Uterus (tissue), 4 donors: ENCODE results near the gene FAM180B. TPM values are rescaled to one million over a fixed set of nuclear protein-coding genes. Genes with fewer than 3 reads are reported as not detected.
A peak's percentile ranks its signal among the peaks of the same experiment; 100 is the strongest.
"Not testable (repeated sequence)": the region's sequence is repeated elsewhere in the genome, so short reads cannot be mapped to it uniquely, and the experiment has no call there.

ENCODE experiments used
- DNase-seq, 2 donors: peaks; one replicate each; pipeline ENCODE4 v3.0.0-alpha.2; 2019 to 2020
- H3K27ac ChIP-seq, 2 donors: fragments of 200-600 bp; sonication (generic); 1 replicate in 1 of 2; 2 replicates in 1 of 2; pipeline ENCODE4 v1.5.1; 2016 to 2018
- H3K27me3 ChIP-seq, 2 donors: fragments of 200-600 bp; sonication (generic); one replicate each; pipeline ENCODE4 v1.5.1; 2018 to 2019; ENCODE audit warnings: control low read depth in 1 of 2
- H3K36me3 ChIP-seq, 2 donors: fragments of 200-600 bp; sonication (generic); one replicate each; pipeline ENCODE4 v1.5.1; 2019; ENCODE audit warnings: control low read depth in 1 of 2
- H3K4me1 ChIP-seq, 2 donors: fragments of 200-600 bp; sonication (generic); one replicate each; pipeline ENCODE4 v1.5.1; 2018 to 2019; ENCODE audit warnings: control low read depth in 1 of 2
- H3K4me3 ChIP-seq, 2 donors: fragments of 200-600 bp; sonication (generic); 1 replicate in 1 of 2; 2 replicates in 1 of 2; pipeline ENCODE4 v1.5.1; 2018 to 2019; ENCODE audit warnings: mild to moderate bottlenecking in 1 of 2
- H3K9me3 ChIP-seq, 2 donors: fragments of 200-600 bp; sonication (generic); one replicate each; pipeline ENCODE4 v1.5.1; 2019; ENCODE audit warnings: control low read depth in 1 of 2
- POLR2A ChIP-seq, 2 donors: fragments of 450-650 bp; IDR thresholded peaks; one replicate each; pipeline ENCODE4 v1.6.1; 2016; ENCODE audit warnings: antibody characterized with exemption in 2 of 2, mild to moderate bottlenecking in 1 of 2, moderate library complexity in 1 of 2
- intact Hi-C: fragments of 100-400 bp; cut with DNase I; formaldehyde crosslinking; loops from one replicate; pipeline ENCODE4 v1.15.1; 2023; ENCODE audit warnings: low total_unique reads
- total RNA-seq, 4 donors: library from RNA; depleted of rRNA in 3 of 4; stranded (reverse); fragments of >200 nt in 3 of 4; gene quantifications; one replicate each; pipeline versions ENCODE4 v1.1.0 to v1.2.4, GENCODE V29; 2014 to 2023
- TF ChIP-seq, protein P1 (sequence below), 4 experiments: fragments of 200-600 bp in 2 of 4; fragments of 450-650 bp in 2 of 4; sonication (generic) in 2 of 4; IDR thresholded peaks; one replicate each; pipeline ENCODE4 v1.5.1; 2016 to 2019; ENCODE audit warnings: antibody characterized with exemption in 4 of 4, mild to moderate bottlenecking in 2 of 4, moderate library complexity in 1 of 4
- donor health status: DM: yes; HTN: yes; CAD: no.

Gene FAM180B
- total RNA-seq, 4 donors from 2014 or later: 0.21 to 0.30 TPM; not detected in 2

DNA sequence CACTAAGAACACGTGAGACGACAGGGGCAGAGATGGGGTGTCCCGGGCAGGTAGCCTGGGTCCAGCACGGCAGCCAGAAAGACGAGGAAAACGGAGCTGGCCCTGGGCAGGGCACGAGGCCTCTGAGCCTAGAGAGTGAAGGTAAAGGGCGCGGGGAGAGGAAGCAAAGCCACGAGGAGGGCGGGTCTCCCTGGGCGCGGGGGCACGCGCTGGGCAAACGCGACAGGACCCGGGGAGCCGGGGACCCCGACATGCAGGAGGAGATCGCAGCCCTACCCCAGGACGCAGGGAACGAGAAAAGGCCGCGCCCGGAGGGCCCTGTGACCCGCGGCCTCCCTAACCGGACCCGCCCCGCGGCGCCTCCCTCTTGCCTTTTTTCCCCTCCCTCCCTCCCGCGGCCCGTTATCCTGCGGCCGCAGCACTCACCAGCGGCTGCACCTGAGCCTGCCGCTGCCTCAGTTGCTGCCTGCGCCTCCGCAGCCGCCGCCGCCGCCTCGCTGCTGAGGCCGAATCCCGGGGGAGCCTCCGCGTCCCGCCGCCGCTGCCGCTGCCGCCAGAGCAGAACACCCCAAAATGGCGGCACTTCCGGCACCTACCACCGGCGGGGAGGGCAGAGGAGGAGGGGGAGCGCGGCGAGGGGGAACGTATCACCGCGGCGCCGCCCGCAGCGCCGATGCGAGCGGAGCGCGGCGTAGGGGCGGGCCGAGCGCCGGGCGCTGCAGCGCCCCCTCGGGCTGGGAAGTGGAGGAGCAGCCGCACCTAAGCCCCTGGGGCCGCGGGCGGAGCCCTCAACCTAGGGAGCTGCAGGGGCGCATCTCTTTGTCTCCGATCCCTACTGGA lies 33.7 kb upstream of the FAM180B start, which contains the start of gene CELF1:
Gene CELF1, minus strand, starts transcription at position 567 of the 840 bp plus-strand sequence. CDS start 53,609 bp downstream, outside the sequence.
- peaks cover 0 to 9% of the 10 kb centered on the region in 2 donors for H3K4me1 ChIP-seq
- H3K36me3 ChIP-seq: no peaks in the 10 kb centered on the region
- intact Hi-C loops: no loop called here
- TF ChIP-seq POLR2A (IDR thresholded peaks at IDR 0.05): peak in 1 of 2 donors; percentile 84
- TF ChIP-seq, protein P1, sequence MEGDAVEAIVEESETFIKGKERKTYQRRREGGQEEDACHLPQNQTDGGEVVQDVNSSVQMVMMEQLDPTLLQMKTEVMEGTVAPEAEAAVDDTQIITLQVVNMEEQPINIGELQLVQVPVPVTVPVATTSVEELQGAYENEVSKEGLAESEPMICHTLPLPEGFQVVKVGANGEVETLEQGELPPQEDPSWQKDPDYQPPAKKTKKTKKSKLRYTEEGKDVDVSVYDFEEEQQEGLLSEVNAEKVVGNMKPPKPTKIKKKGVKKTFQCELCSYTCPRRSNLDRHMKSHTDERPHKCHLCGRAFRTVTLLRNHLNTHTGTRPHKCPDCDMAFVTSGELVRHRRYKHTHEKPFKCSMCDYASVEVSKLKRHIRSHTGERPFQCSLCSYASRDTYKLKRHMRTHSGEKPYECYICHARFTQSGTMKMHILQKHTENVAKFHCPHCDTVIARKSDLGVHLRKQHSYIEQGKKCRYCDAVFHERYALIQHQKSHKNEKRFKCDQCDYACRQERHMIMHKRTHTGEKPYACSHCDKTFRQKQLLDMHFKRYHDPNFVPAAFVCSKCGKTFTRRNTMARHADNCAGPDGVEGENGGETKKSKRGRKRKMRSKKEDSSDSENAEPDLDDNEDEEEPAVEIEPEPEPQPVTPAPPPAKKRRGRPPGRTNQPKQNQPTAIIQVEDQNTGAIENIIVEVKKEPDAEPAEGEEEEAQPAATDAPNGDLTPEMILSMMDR (IDR thresholded peaks at IDR 0.05): peak; percentile 82 to 96 (median 96)
- no peaks in the 10 kb centered on the region for H3K27me3 ChIP-seq
- H3K4me3 ChIP-seq: peak within 1 kb of the TSS; percentile 77 to 94
- H3K27ac ChIP-seq: peak within 1 kb of the TSS; percentile 91 to 93
- peak; percentile 89 to 92 for DNase-seq
- H3K9me3 ChIP-seq: no peaks in the 10 kb centered on the region

DNA sequence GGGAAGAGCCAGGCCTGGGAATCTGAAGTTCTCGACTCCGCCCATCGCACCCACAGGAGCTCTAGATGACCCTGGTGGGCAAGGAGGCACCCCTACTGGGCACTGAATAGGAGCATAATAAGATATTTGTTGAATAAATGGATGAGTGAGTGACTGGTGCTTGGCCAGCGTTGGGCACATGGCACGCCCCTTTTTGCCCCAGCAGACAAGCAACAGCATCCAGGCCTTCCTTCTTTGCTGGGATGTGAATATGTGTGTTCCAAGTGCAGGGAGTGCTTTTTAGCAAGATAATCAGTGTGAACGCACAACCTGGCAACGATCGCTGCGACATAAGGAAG lies 33.1 kb upstream of the FAM180B start:
- Histone ChIP-seq H3K27ac (peak overlapping the region; percentile 91 to 93), H3K4me3 (peak overlapping the region; percentile 77 to 94), H3K4me1 (peaks cover 0 to 9% of the 10 kb centered on the region in 2 donors), H3K27me3 (no peaks in the 10 kb centered on the region), H3K36me3 (no peaks in the 10 kb centered on the region), H3K9me3 (no peaks in the 10 kb centered on the region)
- TF ChIP-seq, protein P1 (IDR thresholded peaks at IDR 0.05): no peak
- no peak for TF ChIP-seq POLR2A (IDR thresholded peaks at IDR 0.05)
- DNase-seq: no peak
- intact Hi-C loops: no loop called here

DNA sequence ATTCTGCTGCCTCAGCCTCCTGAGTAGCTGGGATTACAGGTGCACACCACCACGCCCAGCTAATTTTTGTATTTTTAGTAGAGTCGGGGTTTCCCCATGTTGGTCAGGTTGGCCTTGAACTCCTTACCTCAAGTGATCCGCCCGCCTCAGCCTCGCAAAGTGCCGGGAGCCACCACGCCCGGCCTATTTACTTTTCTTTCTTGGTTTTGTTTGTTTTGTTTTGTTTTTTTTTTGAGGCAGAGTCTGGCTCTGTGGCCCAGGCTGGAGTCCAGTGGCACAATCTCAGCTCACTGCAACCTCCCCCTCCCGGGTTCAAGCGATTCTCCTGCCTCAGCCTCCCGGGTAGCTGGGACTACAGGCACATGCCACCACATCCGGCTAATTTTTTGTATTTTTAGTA lies 29.5 kb upstream of the FAM180B start:
- not testable (repeated sequence) for DNase-seq

DNA sequence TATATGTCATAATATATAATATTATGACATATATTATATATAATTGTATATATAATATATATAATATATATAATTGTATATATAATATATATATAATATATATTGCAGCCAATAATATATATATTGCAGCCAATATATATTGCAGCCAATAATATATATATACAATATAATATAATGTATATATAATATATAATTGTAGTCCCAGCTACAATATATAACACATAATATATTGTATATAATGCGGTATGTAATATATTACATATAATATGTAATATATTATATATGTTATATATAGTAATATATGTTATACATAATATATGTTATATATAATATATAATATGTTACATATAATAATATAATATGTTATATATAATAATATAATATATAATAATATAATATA lies 27.8 kb upstream of the FAM180B start:
- H3K4me1 ChIP-seq: peaks cover 0 to 4% of the 10 kb centered on the region in 2 donors
- no peak overlapping the region for H3K27ac ChIP-seq
- H3K9me3 ChIP-seq: no peaks in the 10 kb centered on the region
- intact Hi-C loops: no loop called here
- no peaks in the 10 kb centered on the region for H3K27me3 ChIP-seq
- H3K4me3 ChIP-seq: no peak overlapping the region
- TF ChIP-seq POLR2A (IDR thresholded peaks at IDR 0.05): no peak
- no peak for DNase-seq
- H3K36me3 ChIP-seq: no peaks in the 10 kb centered on the region

More for the DNA sequence above, 29.5 kb upstream of the FAM180B start:
- H3K4me1 ChIP-seq, H3K4me3 ChIP-seq, H3K27ac ChIP-seq, intact Hi-C loops, H3K36me3 ChIP-seq, H3K27me3 ChIP-seq, H3K9me3 ChIP-seq: not testable (repeated sequence)

DNA sequence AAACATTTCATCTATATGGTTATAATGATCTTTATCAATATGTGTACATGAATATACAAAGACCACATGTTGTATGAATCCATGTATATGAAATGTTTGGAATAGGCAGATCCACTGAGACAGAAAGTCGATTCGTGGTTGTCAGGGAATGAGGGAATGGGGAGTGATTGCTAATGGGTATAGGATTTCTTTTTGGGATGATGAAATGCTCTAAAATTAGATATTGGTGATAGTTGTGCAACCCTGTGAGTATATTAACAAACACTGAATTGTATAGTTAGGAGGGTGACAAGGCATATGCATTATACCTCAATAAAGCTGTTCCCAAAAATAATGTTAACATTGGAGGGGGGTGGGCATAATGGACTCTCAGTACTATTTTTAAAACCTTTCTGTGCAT lies 26.1 kb upstream of the FAM180B start:
- intact Hi-C loops: no loop called here
- TF ChIP-seq, protein P1 (IDR thresholded peaks at IDR 0.05): no peak
- TF ChIP-seq POLR2A (IDR thresholded peaks at IDR 0.05): no peak
- no peaks in the 10 kb centered on the region for H3K36me3 ChIP-seq
- H3K4me3 ChIP-seq: no peak overlapping the region
- no peak for DNase-seq
- no peaks in the 10 kb centered on the region for H3K9me3 ChIP-seq
- no peaks in the 10 kb centered on the region for H3K27me3 ChIP-seq
- peaks cover 5% of the 10 kb centered on the region in 2 donors for H3K4me1 ChIP-seq
- no peak overlapping the region for H3K27ac ChIP-seq

DNA sequence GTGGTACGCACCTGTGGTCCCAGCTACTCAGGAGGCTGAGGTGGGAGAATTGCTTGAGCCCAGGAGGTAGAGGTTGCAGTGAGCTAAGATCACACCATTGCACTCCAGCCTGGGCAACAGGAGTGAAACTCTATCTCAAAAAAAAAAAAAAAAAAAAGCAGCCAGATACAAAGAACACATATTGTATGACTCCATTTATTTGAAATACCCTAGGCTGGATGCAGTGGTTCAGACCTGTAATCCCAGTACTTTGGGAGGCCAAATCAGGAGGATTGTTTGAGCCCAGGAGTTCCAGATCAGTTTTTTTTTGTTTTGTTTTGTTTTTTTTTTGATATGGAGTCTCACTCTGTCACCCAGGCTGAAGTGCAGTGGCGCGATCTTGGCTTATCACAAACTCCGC lies 24.1 kb upstream of the FAM180B start:
- H3K9me3 ChIP-seq, intact Hi-C loops, H3K27me3 ChIP-seq, H3K4me3 ChIP-seq, DNase-seq, H3K36me3 ChIP-seq, H3K4me1 ChIP-seq, H3K27ac ChIP-seq: not testable (repeated sequence)

DNA sequence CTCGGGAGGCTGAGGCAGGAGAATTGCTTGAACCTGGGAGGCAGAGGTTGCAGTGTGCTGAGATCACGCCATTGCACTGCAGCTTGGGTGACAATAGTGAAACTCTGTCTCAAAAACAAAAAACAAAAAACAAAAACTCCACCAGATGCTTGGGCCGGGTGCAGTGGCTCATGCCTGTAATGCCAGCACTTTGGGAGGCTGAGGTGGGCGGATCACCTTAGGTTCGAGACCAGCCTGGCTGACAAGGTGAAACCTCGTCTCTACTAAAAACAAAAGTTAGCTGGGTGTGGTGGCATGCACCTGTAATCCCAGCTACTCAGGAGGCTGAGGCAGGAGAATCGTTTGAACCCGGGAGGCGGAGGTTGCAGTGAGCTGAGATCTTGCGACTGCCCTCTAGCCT lies 22.1 kb upstream of the FAM180B start:
- H3K27me3 ChIP-seq, H3K4me1 ChIP-seq, intact Hi-C loops, DNase-seq, H3K36me3 ChIP-seq, H3K9me3 ChIP-seq, H3K27ac ChIP-seq, H3K4me3 ChIP-seq: not testable (repeated sequence)
